ENCODE results near the gene UTF1.
"Not testable (repeated sequence)": the region's sequence is repeated elsewhere in the genome, so short reads cannot be mapped to it uniquely, and the experiment has no call there.

The UTF1 gene

DNA sequence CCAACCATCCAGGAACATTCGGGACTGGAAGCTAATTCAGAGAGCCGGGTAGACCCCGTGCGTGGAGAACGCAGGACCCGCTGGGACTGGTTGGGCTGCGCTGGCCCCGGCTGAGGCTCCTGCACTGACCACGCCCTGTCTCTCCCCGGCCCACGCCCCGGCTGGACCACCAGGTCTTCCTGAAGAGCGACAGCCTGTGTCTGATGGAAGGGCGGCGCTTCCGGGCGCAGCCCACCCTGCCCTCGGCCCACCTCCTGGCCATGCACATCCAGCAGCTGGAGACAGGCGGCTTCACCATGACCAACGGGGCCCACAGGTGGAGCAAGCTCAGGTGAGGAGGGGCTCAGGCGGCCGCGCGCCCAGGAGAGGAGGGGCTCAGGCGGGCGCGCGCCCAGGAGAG is 10.2 kb upstream of the UTF1 start:
- no peak for DNase-seq
- TF ChIP-seq GATA1 (IDR thresholded peaks at IDR 0.05; ENCODE audit: low read depth, low read length), result no peak
- TF ChIP-seq POLR2A (IDR thresholded peaks at IDR 0.05; ENCODE audit: low read length), result no peak

DNA sequence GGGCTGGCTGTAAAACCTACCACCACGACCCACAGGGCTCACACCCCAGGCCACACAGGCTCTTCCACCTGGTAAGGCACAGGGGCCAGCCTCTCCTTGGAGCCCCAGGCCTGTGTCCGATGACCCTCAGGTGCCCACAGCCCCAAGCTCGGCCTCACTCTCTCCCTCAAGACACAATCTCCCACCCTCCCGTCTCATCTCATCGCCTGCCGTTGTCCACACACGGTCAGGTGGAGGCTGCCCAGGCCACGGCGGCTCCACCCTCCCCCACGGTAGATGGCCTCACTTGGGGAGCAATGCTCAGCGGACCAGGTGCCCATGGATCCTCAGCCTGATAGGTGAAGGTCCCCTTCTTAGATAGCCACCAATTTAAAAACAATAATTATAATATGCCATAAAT is 8.7 kb upstream of the UTF1 start:
- no peak for TF ChIP-seq GATA1 (IDR thresholded peaks at IDR 0.05; ENCODE audit: low read depth, low read length)
- no peak for TF ChIP-seq POLR2A (IDR thresholded peaks at IDR 0.05; ENCODE audit: low read length)
- DNase-seq, result no peak

GRCh38 chr10:133221756-133222155 is 8.3 kb upstream of the UTF1 start:
- DNase-seq, result not testable (repeated sequence)

GRCh38 chr10:133224076-133224475 is 5.9 kb upstream of the UTF1 start:
- DNase-seq, result no peak
- TF ChIP-seq GATA1 (IDR thresholded peaks at IDR 0.05; ENCODE audit: low read depth, low read length) (no peak), POLR2A (IDR thresholded peaks at IDR 0.05; ENCODE audit: low read length) (no peak)

GRCh38 chr10:133224756-133225372 is 5.2 kb upstream of the UTF1 start:
- no peak for TF ChIP-seq POLR2A (IDR thresholded peaks at IDR 0.05; ENCODE audit: low read length)
- no peak for TF ChIP-seq GATA1 (IDR thresholded peaks at IDR 0.05; ENCODE audit: low read depth, low read length)
- no peak for DNase-seq

DNA sequence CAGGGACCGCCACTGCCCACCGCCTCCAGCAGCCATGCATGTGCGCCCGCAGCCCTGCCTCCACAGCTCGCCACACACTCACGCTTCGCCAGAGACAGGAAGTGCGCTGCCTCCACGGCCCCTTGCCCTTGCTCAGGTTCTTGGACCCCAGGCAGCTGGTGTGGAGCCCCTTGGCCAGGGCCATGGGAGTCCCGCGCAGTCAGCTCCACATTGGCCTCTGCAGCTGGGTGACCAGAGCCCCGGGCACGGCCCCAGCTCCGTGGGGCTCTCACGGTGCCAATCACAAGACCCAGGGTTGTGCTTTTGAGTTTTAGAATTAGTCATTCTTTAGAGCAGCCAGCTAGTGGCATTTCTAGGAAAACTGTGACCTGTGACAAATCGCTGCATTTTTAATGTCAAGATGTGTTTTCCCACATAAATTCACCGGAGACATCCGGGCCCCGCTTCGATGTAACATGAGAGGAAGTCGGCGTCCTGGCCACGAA is 4.3 kb upstream of the UTF1 start:
- TF ChIP-seq GATA1 (IDR thresholded peaks at IDR 0.05; ENCODE audit: low read depth, low read length) (no peak), POLR2A (IDR thresholded peaks at IDR 0.05; ENCODE audit: low read length) (no peak)
- no peak for DNase-seq

DNA sequence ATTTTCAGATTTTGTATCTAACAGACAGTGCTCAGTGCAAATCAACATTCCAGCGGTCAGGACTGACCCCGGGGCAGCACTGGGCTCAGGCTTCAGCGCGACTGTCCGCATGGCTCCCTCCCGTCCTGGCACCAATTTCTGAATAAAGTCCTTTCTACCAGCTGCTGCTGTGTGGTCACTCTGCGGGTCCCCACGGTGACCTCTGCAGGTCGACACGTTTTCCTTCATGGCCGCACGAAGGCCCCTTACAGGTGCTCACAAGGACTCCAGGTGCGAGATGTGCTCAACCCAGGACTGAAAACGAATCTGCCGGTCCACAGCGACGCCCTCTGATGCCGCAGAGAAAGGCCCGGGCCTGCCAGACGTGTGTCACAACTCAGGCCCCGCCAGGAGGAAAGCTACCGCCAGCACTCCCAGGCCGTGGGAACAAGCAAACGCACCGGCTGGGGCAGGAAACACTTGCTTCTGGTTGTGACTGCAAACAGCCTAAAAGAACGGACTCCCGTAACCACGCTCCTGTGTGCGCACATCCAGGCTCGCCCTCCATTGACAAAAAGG is 3.7 kb upstream of the UTF1 start:
- TF ChIP-seq POLR2A (IDR thresholded peaks at IDR 0.05; ENCODE audit: low read length), result no peak
- TF ChIP-seq GATA1 (IDR thresholded peaks at IDR 0.05; ENCODE audit: low read depth, low read length), result no peak
- DNase-seq, result peak in 1 of 2 experiments; percentile 29

- TF ChIP-seq POLR2A (IDR thresholded peaks at IDR 0.05; ENCODE audit: low read length), result no peak
- DNase-seq, result no peak
Observed at GRCh38 chr10:133227256-133227655, 2.8 kb upstream of the UTF1 start.

- DNase-seq, result no peak
- TF ChIP-seq POLR2A (IDR thresholded peaks at IDR 0.05; ENCODE audit: low read length) (no peak), GATA1 (IDR thresholded peaks at IDR 0.05; ENCODE audit: low read depth, low read length) (no peak)
Observed at GRCh38 chr10:133229265-133230043, 563 bp upstream of the UTF1 start.

- peak; percentile 47 to 51 for DNase-seq
- TF ChIP-seq POLR2A (IDR thresholded peaks at IDR 0.05; ENCODE audit: low read length), result no peak
- no peak for TF ChIP-seq GATA1 (IDR thresholded peaks at IDR 0.05; ENCODE audit: low read depth, low read length)
Observed at GRCh38 chr10:133230387-133231195, 574 bp downstream of the UTF1 start.

GRCh38 chr10:133231244-133231945 is 1.4 kb downstream of the UTF1 start:
- TF ChIP-seq POLR2A (IDR thresholded peaks at IDR 0.05; ENCODE audit: low read length) (no peak), GATA1 (IDR thresholded peaks at IDR 0.05; ENCODE audit: low read depth, low read length) (no peak)
- no peak for DNase-seq

DNA sequence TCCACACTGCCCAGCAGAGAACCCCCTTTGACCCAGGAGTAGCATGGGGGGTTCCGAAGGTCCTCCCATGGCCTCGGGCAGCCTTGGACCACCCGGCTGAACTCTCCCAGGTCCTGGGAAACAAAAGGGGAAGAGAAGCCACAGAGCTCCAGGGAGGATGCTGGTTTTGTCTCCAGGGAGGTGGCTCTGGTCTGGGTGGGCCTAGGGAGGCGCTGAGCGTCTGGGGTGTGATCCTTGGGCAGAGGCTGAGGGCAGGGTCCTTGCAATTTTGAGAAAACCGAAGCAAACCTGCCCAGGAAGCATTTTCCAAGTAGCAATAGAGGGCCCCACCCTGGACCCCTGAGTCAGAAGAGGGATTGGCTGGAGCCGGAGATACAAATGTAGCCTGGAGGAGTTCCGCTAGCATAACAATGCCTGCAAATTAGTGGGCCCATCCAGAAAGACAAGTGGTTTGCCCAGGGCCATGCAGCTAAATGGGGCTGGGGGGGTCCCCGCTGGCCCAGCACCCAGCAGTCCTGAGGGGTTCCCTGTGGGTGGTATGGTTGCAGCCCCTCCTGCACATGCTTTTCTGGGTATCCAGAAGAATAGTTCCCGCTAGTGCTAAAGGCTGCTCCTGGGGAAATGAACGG is 2.0 kb downstream of the UTF1 start:
- DNase-seq, result no peak
- TF ChIP-seq GATA1 (IDR thresholded peaks at IDR 0.05; ENCODE audit: low read depth, low read length) (no peak), POLR2A (IDR thresholded peaks at IDR 0.05; ENCODE audit: low read length) (no peak)

GRCh38 chr10:133234796-133235195 is 4.8 kb downstream of the UTF1 start:
- not testable (repeated sequence) for DNase-seq

Data from erythroblast (primary cell).